Panc1 (cell line): ENCODE measurements around the gene AKT3.

Experiments used
- CTCF ChIP-seq: fragments of 450-650 bp; IDR thresholded peaks from 2 replicates; pipeline ENCODE4 v1.5.1; 2017; ENCODE audit warnings: mild to moderate bottlenecking
- POLR2AphosphoS5 ChIP-seq: IDR thresholded peaks from 2 replicates; pipeline ENCODE4 v1.6.1; 2012; ENCODE audit warnings: mild to moderate bottlenecking, low read depth, low read length, moderate library complexity
- REST ChIP-seq, 2 experiments: IDR thresholded peaks; 2 replicates each; pipeline ENCODE4 v1.6.1; 2011 to 2012; ENCODE audit warnings: low read depth in 2 of 2, control low read depth in 1 of 2, low read length in 1 of 2, mild to moderate bottlenecking in 1 of 2, moderate library complexity in 1 of 2; ENCODE audit not compliant: insufficient read depth in 1 of 2
- TCF7L2 ChIP-seq: IDR thresholded peaks from 2 replicates; pipeline ENCODE4 v1.6.1; 2011; ENCODE audit warnings: mild to moderate bottlenecking, low read depth, low read length, inconsistent platforms

GRCh38 chr1:243706563-243706962, 143.5 kb downstream of the AKT3 start:
- TF ChIP-seq CTCF (no peak), TCF7L2 (no peak), REST (IDR thresholded peaks at IDR 0.05; ENCODE audit: insufficient read depth in 1 of 2, low read depth in 2 of 2, low read length in 1 of 2) (no peak), POLR2AphosphoS5 (no peak)
